Measurements from ENCODE around the gene PKMYT1. TPM values are rescaled to one million over a fixed set of nuclear protein-coding genes. Genes with fewer than 3 reads are reported as not detected.

PKMYT1 gene
- total and polyA plus RNA-seq, 9 of the 15 experiments (the other 6 are each of a cell fraction or from before 2014, with no cell fraction given) = 8.7 to 201 (median 37.8) TPM

DNA sequence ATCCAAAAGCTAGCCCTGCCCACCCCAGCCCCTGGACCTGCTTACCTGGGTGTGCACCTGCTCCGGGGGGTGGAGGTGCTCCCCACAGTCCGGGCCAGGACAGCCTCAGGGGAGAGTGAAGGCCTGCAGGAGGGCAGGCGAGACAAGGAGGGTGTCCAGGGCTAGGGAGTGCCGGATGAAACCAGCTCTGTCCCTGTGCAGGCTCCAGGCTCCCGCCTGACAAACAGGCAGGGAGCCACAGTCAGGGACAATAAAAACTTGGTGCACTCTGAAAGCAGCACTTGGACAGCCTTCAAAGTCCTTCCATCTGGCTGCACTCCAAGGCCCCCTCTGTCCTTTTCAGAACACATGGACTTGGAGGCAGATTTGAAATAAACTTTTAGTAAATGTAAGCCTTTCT lies 7.2 kb downstream of the PKMYT1 start (continued):
- TF ChIP-seq, protein P1, sequence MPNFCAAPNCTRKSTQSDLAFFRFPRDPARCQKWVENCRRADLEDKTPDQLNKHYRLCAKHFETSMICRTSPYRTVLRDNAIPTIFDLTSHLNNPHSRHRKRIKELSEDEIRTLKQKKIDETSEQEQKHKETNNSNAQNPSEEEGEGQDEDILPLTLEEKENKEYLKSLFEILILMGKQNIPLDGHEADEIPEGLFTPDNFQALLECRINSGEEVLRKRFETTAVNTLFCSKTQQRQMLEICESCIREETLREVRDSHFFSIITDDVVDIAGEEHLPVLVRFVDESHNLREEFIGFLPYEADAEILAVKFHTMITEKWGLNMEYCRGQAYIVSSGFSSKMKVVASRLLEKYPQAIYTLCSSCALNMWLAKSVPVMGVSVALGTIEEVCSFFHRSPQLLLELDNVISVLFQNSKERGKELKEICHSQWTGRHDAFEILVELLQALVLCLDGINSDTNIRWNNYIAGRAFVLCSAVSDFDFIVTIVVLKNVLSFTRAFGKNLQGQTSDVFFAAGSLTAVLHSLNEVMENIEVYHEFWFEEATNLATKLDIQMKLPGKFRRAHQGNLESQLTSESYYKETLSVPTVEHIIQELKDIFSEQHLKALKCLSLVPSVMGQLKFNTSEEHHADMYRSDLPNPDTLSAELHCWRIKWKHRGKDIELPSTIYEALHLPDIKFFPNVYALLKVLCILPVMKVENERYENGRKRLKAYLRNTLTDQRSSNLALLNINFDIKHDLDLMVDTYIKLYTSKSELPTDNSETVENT (CRISPR knock-in tag; IDR thresholded peaks at IDR 0.05) = no peak
- TF ChIP-seq, protein P2, sequence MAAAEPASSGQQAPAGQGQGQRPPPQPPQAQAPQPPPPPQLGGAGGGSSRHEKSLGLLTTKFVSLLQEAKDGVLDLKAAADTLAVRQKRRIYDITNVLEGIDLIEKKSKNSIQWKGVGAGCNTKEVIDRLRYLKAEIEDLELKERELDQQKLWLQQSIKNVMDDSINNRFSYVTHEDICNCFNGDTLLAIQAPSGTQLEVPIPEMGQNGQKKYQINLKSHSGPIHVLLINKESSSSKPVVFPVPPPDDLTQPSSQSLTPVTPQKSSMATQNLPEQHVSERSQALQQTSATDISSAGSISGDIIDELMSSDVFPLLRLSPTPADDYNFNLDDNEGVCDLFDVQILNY (CRISPR knock-in tag; IDR thresholded peaks at IDR 0.05) = no peak
- TF ChIP-seq HDAC1 (IDR thresholded peaks at IDR 0.05) = no peak
- TF ChIP-seq, protein P3, sequence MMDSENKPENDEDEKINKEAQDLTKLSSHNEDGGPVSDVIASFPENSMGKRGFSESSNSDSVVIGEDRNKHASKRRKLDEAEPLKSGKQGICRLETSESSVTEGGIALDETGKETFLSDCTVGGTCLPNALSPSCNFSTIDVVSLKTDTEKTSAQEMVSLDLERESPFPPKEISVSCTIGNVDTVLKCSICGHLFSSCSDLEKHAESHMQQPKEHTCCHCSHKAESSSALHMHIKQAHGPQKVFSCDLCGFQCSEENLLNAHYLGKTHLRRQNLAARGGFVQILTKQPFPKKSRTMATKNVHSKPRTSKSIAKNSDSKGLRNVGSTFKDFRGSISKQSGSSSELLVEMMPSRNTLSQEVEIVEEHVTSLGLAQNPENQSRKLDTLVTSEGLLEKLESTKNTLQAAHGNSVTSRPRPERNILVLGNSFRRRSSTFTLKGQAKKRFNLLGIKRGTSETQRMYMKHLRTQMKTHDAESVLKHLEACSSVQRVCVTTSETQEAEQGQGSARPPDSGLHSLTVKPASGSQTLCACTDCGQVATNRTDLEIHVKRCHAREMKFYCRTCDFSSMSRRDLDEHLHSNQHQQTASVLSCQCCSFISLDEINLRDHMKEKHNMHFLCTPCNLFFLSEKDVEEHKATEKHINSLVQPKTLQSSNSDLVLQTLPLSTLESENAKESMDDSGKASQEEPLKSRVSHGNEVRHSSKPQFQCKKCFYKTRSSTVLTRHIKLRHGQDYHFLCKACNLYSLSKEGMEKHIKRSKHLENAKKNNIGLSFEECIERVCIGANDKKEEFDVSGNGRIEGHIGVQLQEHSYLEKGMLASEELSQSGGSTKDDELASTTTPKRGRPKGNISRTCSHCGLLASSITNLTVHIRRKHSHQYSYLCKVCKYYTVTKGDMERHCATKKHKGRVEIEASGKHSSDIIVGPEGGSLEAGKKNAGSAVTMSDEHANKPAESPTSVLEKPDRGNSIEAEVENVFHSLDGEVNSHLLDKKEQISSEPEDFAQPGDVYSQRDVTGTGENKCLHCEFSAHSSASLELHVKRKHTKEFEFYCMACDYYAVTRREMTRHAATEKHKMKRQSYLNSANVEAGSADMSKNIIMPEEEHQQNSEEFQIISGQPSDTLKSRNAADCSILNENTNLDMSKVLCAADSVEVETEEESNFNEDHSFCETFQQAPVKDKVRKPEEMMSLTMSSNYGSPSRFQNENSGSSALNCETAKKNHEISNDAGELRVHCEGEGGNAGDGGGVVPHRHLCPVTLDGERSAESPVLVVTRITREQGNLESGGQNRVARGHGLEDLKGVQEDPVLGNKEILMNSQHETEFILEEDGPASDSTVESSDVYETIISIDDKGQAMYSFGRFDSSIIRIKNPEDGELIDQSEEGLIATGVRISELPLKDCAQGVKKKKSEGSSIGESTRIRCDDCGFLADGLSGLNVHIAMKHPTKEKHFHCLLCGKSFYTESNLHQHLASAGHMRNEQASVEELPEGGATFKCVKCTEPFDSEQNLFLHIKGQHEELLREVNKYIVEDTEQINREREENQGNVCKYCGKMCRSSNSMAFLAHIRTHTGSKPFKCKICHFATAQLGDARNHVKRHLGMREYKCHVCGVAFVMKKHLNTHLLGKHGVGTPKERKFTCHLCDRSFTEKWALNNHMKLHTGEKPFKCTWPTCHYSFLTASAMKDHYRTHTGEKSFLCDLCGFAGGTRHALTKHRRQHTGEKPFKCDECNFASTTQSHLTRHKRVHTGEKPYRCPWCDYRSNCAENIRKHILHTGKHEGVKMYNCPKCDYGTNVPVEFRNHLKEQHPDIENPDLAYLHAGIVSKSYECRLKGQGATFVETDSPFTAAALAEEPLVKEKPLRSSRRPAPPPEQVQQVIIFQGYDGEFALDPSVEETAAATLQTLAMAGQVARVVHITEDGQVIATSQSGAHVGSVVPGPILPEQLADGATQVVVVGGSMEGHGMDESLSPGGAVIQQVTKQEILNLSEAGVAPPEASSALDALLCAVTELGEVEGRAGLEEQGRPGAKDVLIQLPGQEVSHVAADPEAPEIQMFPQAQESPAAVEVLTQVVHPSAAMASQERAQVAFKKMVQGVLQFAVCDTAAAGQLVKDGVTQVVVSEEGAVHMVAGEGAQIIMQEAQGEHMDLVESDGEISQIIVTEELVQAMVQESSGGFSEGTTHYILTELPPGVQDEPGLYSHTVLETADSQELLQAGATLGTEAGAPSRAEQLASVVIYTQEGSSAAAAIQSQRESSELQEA (IDR thresholded peaks at IDR 0.05; ENCODE audit: low read depth) = no peak
- no peak for TF ChIP-seq ZNF75A (CRISPR knock-in tag; IDR thresholded peaks at IDR 0.05)
- no peak for TF ChIP-seq SETDB1 (IDR thresholded peaks at IDR 0.05; ENCODE audit: low read length)
- no peak for TF ChIP-seq RBM22 (IDR thresholded peaks at IDR 0.05; ENCODE audit: low read depth, low read length, poor library complexity, severe bottlenecking)
- no peak for TF ChIP-seq SMARCA5 (IDR thresholded peaks at IDR 0.05)
- TF ChIP-seq, protein P4, sequence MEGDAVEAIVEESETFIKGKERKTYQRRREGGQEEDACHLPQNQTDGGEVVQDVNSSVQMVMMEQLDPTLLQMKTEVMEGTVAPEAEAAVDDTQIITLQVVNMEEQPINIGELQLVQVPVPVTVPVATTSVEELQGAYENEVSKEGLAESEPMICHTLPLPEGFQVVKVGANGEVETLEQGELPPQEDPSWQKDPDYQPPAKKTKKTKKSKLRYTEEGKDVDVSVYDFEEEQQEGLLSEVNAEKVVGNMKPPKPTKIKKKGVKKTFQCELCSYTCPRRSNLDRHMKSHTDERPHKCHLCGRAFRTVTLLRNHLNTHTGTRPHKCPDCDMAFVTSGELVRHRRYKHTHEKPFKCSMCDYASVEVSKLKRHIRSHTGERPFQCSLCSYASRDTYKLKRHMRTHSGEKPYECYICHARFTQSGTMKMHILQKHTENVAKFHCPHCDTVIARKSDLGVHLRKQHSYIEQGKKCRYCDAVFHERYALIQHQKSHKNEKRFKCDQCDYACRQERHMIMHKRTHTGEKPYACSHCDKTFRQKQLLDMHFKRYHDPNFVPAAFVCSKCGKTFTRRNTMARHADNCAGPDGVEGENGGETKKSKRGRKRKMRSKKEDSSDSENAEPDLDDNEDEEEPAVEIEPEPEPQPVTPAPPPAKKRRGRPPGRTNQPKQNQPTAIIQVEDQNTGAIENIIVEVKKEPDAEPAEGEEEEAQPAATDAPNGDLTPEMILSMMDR (IDR thresholded peaks at IDR 0.05 in 2 of 3, conservative IDR thresholded peaks at IDR 0.05 in 1 of 3; ENCODE audit: insufficient read depth in 2 of 3, low read depth in 1 of 3, low read length in 3 of 3) = no peak
- TF ChIP-seq, protein P5, sequence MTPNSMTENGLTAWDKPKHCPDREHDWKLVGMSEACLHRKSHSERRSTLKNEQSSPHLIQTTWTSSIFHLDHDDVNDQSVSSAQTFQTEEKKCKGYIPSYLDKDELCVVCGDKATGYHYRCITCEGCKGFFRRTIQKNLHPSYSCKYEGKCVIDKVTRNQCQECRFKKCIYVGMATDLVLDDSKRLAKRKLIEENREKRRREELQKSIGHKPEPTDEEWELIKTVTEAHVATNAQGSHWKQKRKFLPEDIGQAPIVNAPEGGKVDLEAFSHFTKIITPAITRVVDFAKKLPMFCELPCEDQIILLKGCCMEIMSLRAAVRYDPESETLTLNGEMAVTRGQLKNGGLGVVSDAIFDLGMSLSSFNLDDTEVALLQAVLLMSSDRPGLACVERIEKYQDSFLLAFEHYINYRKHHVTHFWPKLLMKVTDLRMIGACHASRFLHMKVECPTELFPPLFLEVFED (CRISPR knock-in tag; conservative IDR thresholded peaks at IDR 0.05) = no peak
- TF ChIP-seq POLR2G (IDR thresholded peaks at IDR 0.05; ENCODE audit: low read depth, low read length) = peak; percentile 42
- TF ChIP-seq CEBPG (CRISPR knock-in tag; IDR thresholded peaks at IDR 0.05) = no peak
- no peak for TF ChIP-seq CEBPG (tag; conservative IDR thresholded peaks at IDR 0.05 in 1 of 2, IDR thresholded peaks at IDR 0.05 in 1 of 2)
- peak; percentile 8; the same call in 1 of the 2 replicates for TF ChIP-seq CBX1 (IDR thresholded peaks at IDR 0.05; ENCODE audit: low read depth)
